H9 (cell line): ENCODE data around the gene ZNF562. TPM values are rescaled to one million over a fixed set of nuclear protein-coding genes. Genes with fewer than 3 reads are reported as not detected.

Experiments
- DNase-seq: peaks from one replicate; pipeline ENCODE4 v3.0.0-alpha.2; 2017
- H2AFZ ChIP-seq: one replicate; pipeline ENCODE4 v1.6.1; 2013; ENCODE audit warnings: mild to moderate bottlenecking, low read length, control low read depth, moderate library complexity
- H2AK5ac ChIP-seq: 2 replicates; pipeline ENCODE4 v1.6.1; 2013; ENCODE audit warnings: low read length, control low read depth, mixed read lengths; ENCODE audit not compliant: insufficient read length
- H2BK120ac ChIP-seq: one replicate; pipeline ENCODE4 v1.6.1; 2013; ENCODE audit warnings: low read depth, mild to moderate bottlenecking, low read length, control low read depth, inconsistent platforms; ENCODE audit not compliant: poor library complexity, severe bottlenecking
- H2BK12ac ChIP-seq: 2 replicates; pipeline ENCODE4 v1.6.1; 2013; ENCODE audit warnings: low read length, control low read depth, mixed read lengths, low read depth; ENCODE audit not compliant: insufficient read length
- H2BK15ac ChIP-seq: 2 replicates; pipeline ENCODE4 v1.6.1; 2013; ENCODE audit warnings: low read depth, low read length, control low read depth
- H2BK20ac ChIP-seq: one replicate; pipeline ENCODE4 v1.6.1; 2013; ENCODE audit warnings: low read depth, mild to moderate bottlenecking, low read length, control low read depth, inconsistent platforms; ENCODE audit not compliant: poor library complexity, severe bottlenecking
- H2BK5ac ChIP-seq: 2 replicates; pipeline ENCODE4 v1.6.1; 2013; ENCODE audit warnings: low read length, control low read depth, mixed read lengths; ENCODE audit not compliant: insufficient read length
- H3K14ac ChIP-seq: 2 replicates; pipeline ENCODE4 v1.6.1; 2013; ENCODE audit warnings: low read length, control low read depth; ENCODE audit not compliant: insufficient read depth
- H3K18ac ChIP-seq: 2 replicates; pipeline ENCODE4 v1.6.1; 2013; ENCODE audit warnings: low read depth, mild to moderate bottlenecking, mixed read lengths, low read length, control low read depth; ENCODE audit not compliant: insufficient read length
- H3K23ac ChIP-seq: 2 replicates; pipeline ENCODE4 v1.6.1; 2013; ENCODE audit warnings: low read length, control low read depth, mixed read lengths, low read depth; ENCODE audit not compliant: insufficient read length
- H3K23me2 ChIP-seq: 2 replicates; pipeline ENCODE4 v1.6.1; 2013; ENCODE audit warnings: low read depth, mild to moderate bottlenecking, mixed read lengths, low read length, control low read depth; ENCODE audit not compliant: insufficient read length, poor library complexity, severe bottlenecking
- H3K27ac ChIP-seq: 2 replicates; pipeline ENCODE4 v1.5.1; 2013; ENCODE audit warnings: low read length, control low read depth, mixed read lengths, low read depth; ENCODE audit not compliant: insufficient read length
- H3K27me3 ChIP-seq: 2 replicates; pipeline ENCODE4 v1.6.1; 2013; ENCODE audit warnings: low read length, control low read depth, inconsistent platforms; ENCODE audit not compliant: insufficient read depth
- H3K4ac ChIP-seq: 2 replicates; pipeline ENCODE4 v1.6.1; 2013; ENCODE audit warnings: low read depth, mild to moderate bottlenecking, control low read depth, inconsistent platforms, low read length, moderate library complexity
- H3K4me1 ChIP-seq: 2 replicates; pipeline ENCODE4 v1.6.1; 2013; ENCODE audit warnings: low read length, control low read depth, inconsistent platforms; ENCODE audit not compliant: insufficient read depth
- H3K4me2 ChIP-seq: 2 replicates; pipeline ENCODE4 v1.6.1; 2013; ENCODE audit warnings: low read length, control low read depth, mixed read lengths; ENCODE audit not compliant: insufficient read length, insufficient read depth
- H3K56ac ChIP-seq: 2 replicates; pipeline ENCODE4 v1.6.1; 2013; ENCODE audit warnings: low read depth, mild to moderate bottlenecking, mixed read lengths, low read length, control low read depth; ENCODE audit not compliant: insufficient read length
- H3K79me1 ChIP-seq: 2 replicates; pipeline ENCODE4 v1.6.1; 2013; ENCODE audit warnings: low read depth, mild to moderate bottlenecking, moderate library complexity, low read length, control low read depth, inconsistent platforms; ENCODE audit not compliant: insufficient read depth, poor library complexity, severe bottlenecking
- H3K79me2 ChIP-seq: 2 replicates; pipeline ENCODE4 v1.6.1; 2013; ENCODE audit warnings: low read length, control low read depth, inconsistent platforms; ENCODE audit not compliant: insufficient read depth
- H3K9ac ChIP-seq: 2 replicates; pipeline ENCODE4 v1.6.1; 2013; ENCODE audit warnings: low read length, control low read depth, mixed read lengths; ENCODE audit not compliant: insufficient read length; ENCODE audit errors: extremely low read depth
- H3K9me3 ChIP-seq: one replicate; pipeline ENCODE4 v1.6.1; 2013; ENCODE audit warnings: low read depth, low read length, inconsistent platforms; ENCODE audit not compliant: control insufficient read depth
- H3T11ph ChIP-seq: one replicate; pipeline ENCODE4 v1.6.1; 2013; ENCODE audit warnings: mild to moderate bottlenecking, low read length, control low read depth, inconsistent platforms
- H4K20me1 ChIP-seq: one replicate; pipeline ENCODE4 v1.6.1; 2013; ENCODE audit not compliant: control insufficient read depth, insufficient read length, insufficient read depth
- H4K5ac ChIP-seq: 2 replicates; pipeline ENCODE4 v1.6.1; 2013; ENCODE audit warnings: low read depth, mild to moderate bottlenecking, mixed read lengths, low read length, control low read depth; ENCODE audit not compliant: insufficient read length
- H4K8ac ChIP-seq: replicated peaks from 2 replicates; pipeline ENCODE4 v1.6.1; 2013; ENCODE audit warnings: low read length, control low read depth, mixed read lengths, low read depth; ENCODE audit not compliant: insufficient read length
- H4K91ac ChIP-seq: 2 replicates; pipeline ENCODE4 v1.6.1; 2013; ENCODE audit warnings: low read depth, mild to moderate bottlenecking, moderate library complexity, mixed read lengths, low read length, control low read depth; ENCODE audit not compliant: insufficient read length
- H3K27ac Mint-ChIP-seq, 3 experiments: 2 replicates in 2 of 3; 3 replicates in 1 of 3; pipeline ENCODE4 v1.8.0; 2020 to 2021; ENCODE audit warnings: mixed read lengths in 3 of 3, mild to moderate bottlenecking in 1 of 3, moderate library complexity in 1 of 3
- H3K27me3 Mint-ChIP-seq: 2 replicates; pipeline ENCODE4 v1.8.0; 2021; ENCODE audit warnings: low read depth, mild to moderate bottlenecking, moderate library complexity, mixed read lengths
- H3K36me3 Mint-ChIP-seq, 3 experiments: 2 replicates in 2 of 3; 3 replicates in 1 of 3; pipeline ENCODE4 v1.8.0; 2020 to 2021; ENCODE audit warnings: low read depth in 3 of 3, mixed read lengths in 3 of 3; ENCODE audit not compliant: insufficient read depth in 1 of 3
- H3K4me1 Mint-ChIP-seq, 2 experiments: 2 replicates each; pipeline ENCODE4 v1.8.0; 2020; ENCODE audit warnings: mixed read lengths in 2 of 2
- H3K4me3 Mint-ChIP-seq, 2 experiments: 2 replicates in 1 of 2; 3 replicates in 1 of 2; pipeline ENCODE4 v1.8.0; 2020 to 2021; ENCODE audit warnings: mild to moderate bottlenecking in 2 of 2, mixed read lengths in 2 of 2, moderate library complexity in 1 of 2
- H3K9me3 Mint-ChIP-seq, 2 experiments: 2 replicates in 1 of 2; 3 replicates in 1 of 2; pipeline ENCODE4 v1.8.0; 2020; ENCODE audit warnings: mild to moderate bottlenecking in 2 of 2, mixed read lengths in 2 of 2, moderate library complexity in 1 of 2
- WGBS: extraction: QIAGEN DNeasy Blood & Tissue Kit; methylation state at CpG from one replicate; pipeline ENCODE4 v1.1.7; 2013; ENCODE audit warnings: missing lambda C conversion rate, low lambda C conversion rate, mixed read lengths; ENCODE audit not compliant: insufficient read length; ENCODE audit errors: extremely low coverage; 5-methylcytosine and 5-hydroxymethylcytosine counted together
- total RNA-seq: library from RNA; stranded (reverse); gene quantifications from 2 replicates; pipeline ENCODE4 v1.2.1, GENCODE V29; 2021
- TF ChIP-seq, protein P1 (sequence below): fragments of 200-600 bp; sonication (generic); conservative IDR thresholded peaks from 3 replicates; pipeline ENCODE4 v1.8.0; 2021; ENCODE audit warnings: antibody characterized with exemption, mild to moderate bottlenecking

ZNF562 gene
- total RNA-seq, 1 experiment from 2014 or later = 15.7 TPM

DNA sequence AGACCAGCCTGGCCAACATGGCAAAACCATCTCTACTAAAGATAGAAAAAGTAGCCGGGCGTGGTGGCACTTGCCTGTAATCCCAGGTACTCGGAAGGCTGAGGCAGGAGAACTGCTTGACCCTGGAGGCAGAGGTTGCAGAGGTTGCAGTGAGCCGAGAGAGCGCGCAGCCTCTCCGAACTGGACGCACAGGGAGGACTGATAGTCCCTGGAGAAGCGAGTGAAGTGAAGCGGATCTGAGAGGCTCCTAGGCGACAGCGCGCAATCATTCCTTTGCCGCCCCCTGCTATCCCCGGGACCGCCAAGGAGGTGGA lies 54.1 kb downstream of the ZNF562 start:
- H3K9me3 ChIP-seq = no peaks in the 10 kb centered on the region
- H3K9me3 Mint-ChIP-seq = peaks cover 0 to 4% of the 10 kb centered on the region in 2 experiments; a peak in 1 of 5 replicates
- no peak overlapping the region for H2BK15ac ChIP-seq
- peak overlapping the region; percentile 95 for H3K14ac ChIP-seq
- no peak overlapping the region for H2AFZ ChIP-seq
- DNase-seq = no peak
- H3K79me2 ChIP-seq = peaks cover 9% of the 10 kb centered on the region; the same call in 1 of the 2 replicates
- peak overlapping the region; percentile 62 for H3K4me2 ChIP-seq
- no peak overlapping the region for H2AK5ac ChIP-seq
- H3K79me1 ChIP-seq = peaks cover 6% of the 10 kb centered on the region
- no peak overlapping the region for H3T11ph ChIP-seq
- TF ChIP-seq, protein P1, sequence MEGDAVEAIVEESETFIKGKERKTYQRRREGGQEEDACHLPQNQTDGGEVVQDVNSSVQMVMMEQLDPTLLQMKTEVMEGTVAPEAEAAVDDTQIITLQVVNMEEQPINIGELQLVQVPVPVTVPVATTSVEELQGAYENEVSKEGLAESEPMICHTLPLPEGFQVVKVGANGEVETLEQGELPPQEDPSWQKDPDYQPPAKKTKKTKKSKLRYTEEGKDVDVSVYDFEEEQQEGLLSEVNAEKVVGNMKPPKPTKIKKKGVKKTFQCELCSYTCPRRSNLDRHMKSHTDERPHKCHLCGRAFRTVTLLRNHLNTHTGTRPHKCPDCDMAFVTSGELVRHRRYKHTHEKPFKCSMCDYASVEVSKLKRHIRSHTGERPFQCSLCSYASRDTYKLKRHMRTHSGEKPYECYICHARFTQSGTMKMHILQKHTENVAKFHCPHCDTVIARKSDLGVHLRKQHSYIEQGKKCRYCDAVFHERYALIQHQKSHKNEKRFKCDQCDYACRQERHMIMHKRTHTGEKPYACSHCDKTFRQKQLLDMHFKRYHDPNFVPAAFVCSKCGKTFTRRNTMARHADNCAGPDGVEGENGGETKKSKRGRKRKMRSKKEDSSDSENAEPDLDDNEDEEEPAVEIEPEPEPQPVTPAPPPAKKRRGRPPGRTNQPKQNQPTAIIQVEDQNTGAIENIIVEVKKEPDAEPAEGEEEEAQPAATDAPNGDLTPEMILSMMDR = no peak
- H4K5ac ChIP-seq = peak overlapping the region; percentile 48
- no peaks in the 10 kb centered on the region; the same call in 1 of the 2 replicates for H3K4me1 ChIP-seq
- H3K36me3 Mint-ChIP-seq = peaks cover 33 to 40% (median 36%) of the 10 kb centered on the region in 3 experiments
- no peak overlapping the region for H3K4ac ChIP-seq
- peak overlapping the region; percentile 89 for H3K9ac ChIP-seq
- no peaks in the 10 kb centered on the region for H4K20me1 ChIP-seq
- H3K27ac Mint-ChIP-seq = peak overlapping the region; percentile 100
- no peak overlapping the region for H4K91ac ChIP-seq
- no peak overlapping the region for H3K23ac ChIP-seq
- H3K27me3 ChIP-seq = no peaks in the 10 kb centered on the region; the same call in 1 of the 2 replicates
- H2BK20ac ChIP-seq = no peak overlapping the region
- H2BK120ac ChIP-seq = no peak overlapping the region
- no CpG with 5 or more reads among the region's 16 CpGs for WGBS
- H3K23me2 ChIP-seq = peaks cover 5% of the 10 kb centered on the region
- H3K4me1 Mint-ChIP-seq = peaks cover 15 to 20% of the 10 kb centered on the region in 2 experiments
- no peaks in the 10 kb centered on the region for H3K27me3 Mint-ChIP-seq
- H2BK12ac ChIP-seq = no peak overlapping the region
- H3K4me3 Mint-ChIP-seq = peak overlapping the region; percentile 94 to 100
- peak overlapping the region; percentile 55 for H3K56ac ChIP-seq
- peak overlapping the region; percentile 97 for H3K18ac ChIP-seq
- H3K27ac ChIP-seq = peak overlapping the region; percentile 71
- H4K8ac ChIP-seq = no peak overlapping the region
- H2BK5ac ChIP-seq = peak overlapping the region; percentile 61
